Smooth muscle cell (in vitro differentiated cells): ENCODE measurements around the gene PANK1. TPM values are rescaled to one million over a fixed set of nuclear protein-coding genes. Genes with fewer than 3 reads are reported as not detected.

ENCODE experiments used
- DNase-seq: peaks from one replicate; lab custom pipeline; 2025; ENCODE audit not compliant: unreplicated experiment; lab: John Stamatoyannopoulos, UW
- H2AFZ ChIP-seq: fragments of 200-600 bp; sonication (generic); 2 replicates; pipeline ENCODE4 v1.6.0; 2016; ENCODE audit warnings: antibody characterized with exemption, low read depth, mild to moderate bottlenecking
- H3F3A ChIP-seq: fragments of 200-600 bp; sonication (generic); 2 replicates; pipeline ENCODE4 v1.6.0; 2017; ENCODE audit warnings: antibody characterized with exemption, low read depth
- H3K27ac ChIP-seq: fragments of 200-600 bp; sonication (generic); 2 replicates; pipeline ENCODE4 v1.5.1; 2016; ENCODE audit warnings: low read depth, mild to moderate bottlenecking
- H3K27me3 ChIP-seq: fragments of 200-600 bp; sonication (generic); 2 replicates; pipeline ENCODE4 v1.6.1; 2016; ENCODE audit warnings: low read depth, mild to moderate bottlenecking
- H3K36me3 ChIP-seq: fragments of 200-600 bp; sonication (generic); 2 replicates; pipeline ENCODE4 v1.5.1; 2016; ENCODE audit warnings: low read depth
- H3K4me1 ChIP-seq: fragments of 200-600 bp; sonication (generic); 2 replicates; pipeline ENCODE4 v1.5.1; 2016; ENCODE audit warnings: low read depth
- H3K4me2 ChIP-seq: fragments of 200-600 bp; sonication (generic); 2 replicates; pipeline ENCODE4 v1.6.0; 2016; ENCODE audit warnings: mild to moderate bottlenecking
- H3K4me3 ChIP-seq: fragments of 200-600 bp; sonication (generic); 2 replicates; pipeline ENCODE4 v1.5.1; 2016; ENCODE audit warnings: mild to moderate bottlenecking
- H3K79me2 ChIP-seq: fragments of 200-600 bp; sonication (generic); 2 replicates; pipeline ENCODE4 v1.6.0; 2016; ENCODE audit warnings: low read depth, mild to moderate bottlenecking
- H3K9ac ChIP-seq: fragments of 200-600 bp; sonication (generic); 2 replicates; pipeline ENCODE4 v1.6.0; 2016; ENCODE audit warnings: low read depth
- H3K9me3 ChIP-seq: fragments of 200-600 bp; sonication (generic); replicated peaks from 2 replicates; pipeline ENCODE4 v1.5.1; 2016; ENCODE audit warnings: low read depth
- H4K20me1 ChIP-seq: fragments of 200-600 bp; sonication (generic); 2 replicates; pipeline ENCODE4 v1.6.0; 2016; ENCODE audit warnings: low read depth
- CTCF ChIP-seq: fragments of 200-600 bp; sonication (generic); IDR thresholded peaks from 2 replicates; pipeline ENCODE4 v1.5.1; 2017; ENCODE audit warnings: borderline replicate concordance, mild to moderate bottlenecking, antibody characterized with exemption; ENCODE audit not compliant: insufficient read depth, poor library complexity, severe bottlenecking
- WGBS: methylation state at CpG from one replicate; pipeline ENCODE4 v1.1.7; 2016; ENCODE audit warnings: low lambda C conversion rate; 5-methylcytosine and 5-hydroxymethylcytosine counted together
- polyA plus RNA-seq: library from polyadenylated mRNA; unstranded; fragments of >200 nt; fragmentation: Nextera tagmentation; extraction: Ambion mirVana; gene quantifications from 2 replicates; pipeline ENCODE4 v1.2.1, GENCODE V29; 2016
- total RNA-seq: library from RNA; depleted of rRNA; stranded (reverse); fragments of >200 nt; gene quantifications from 2 replicates; pipeline ENCODE4 v1.2.3, GENCODE V29; 2014

PANK1 gene
- total and polyA plus RNA-seq, 2 experiments from 2014 or later, result 8.6 to 14.1 TPM

GRCh38 chr10:89677341-89677740 is 32.3 kb upstream of the PANK1 start:
- DNase-seq, result no peak
- H3K36me3 ChIP-seq, result no peaks in the 10 kb centered on the region
- no peaks in the 10 kb centered on the region for H3K9me3 ChIP-seq
- H3K4me3 ChIP-seq, result no peak overlapping the region
- H2AFZ ChIP-seq, result no peak overlapping the region
- TF ChIP-seq CTCF, result no peak
- no peaks in the 10 kb centered on the region for H3K27me3 ChIP-seq
- H3K27ac ChIP-seq, result no peak overlapping the region
- H3F3A ChIP-seq, result no peaks in the 10 kb centered on the region
- no peaks in the 10 kb centered on the region for H3K79me2 ChIP-seq
- H4K20me1 ChIP-seq, result no peaks in the 10 kb centered on the region
- H3K9ac ChIP-seq, result no peak overlapping the region
- no peak overlapping the region for H3K4me2 ChIP-seq
- H3K4me1 ChIP-seq, result no peaks in the 10 kb centered on the region

- Histone ChIP-seq H3K36me3 (no peaks in the 10 kb centered on the region), H3K9ac (no peak overlapping the region), H3K79me2 (no peaks in the 10 kb centered on the region), H3K27me3 (no peaks in the 10 kb centered on the region), H3K4me3 (no peak overlapping the region), H3K4me2 (no peak overlapping the region), H2AFZ (no peak overlapping the region), H3F3A (no peaks in the 10 kb centered on the region), H4K20me1 (no peaks in the 10 kb centered on the region), H3K4me1 (no peaks in the 10 kb centered on the region), H3K9me3 (no peaks in the 10 kb centered on the region), H3K27ac (no peak overlapping the region)
- 82% methylated on average over 1 of the region's 1 CpG for WGBS
- TF ChIP-seq CTCF, result no peak
- no peak for DNase-seq
Measured at GRCh38 chr10:89670926-89671325, 25.9 kb upstream of the PANK1 start.

GRCh38 chr10:89669985-89670384 is 24.9 kb upstream of the PANK1 start:
- H4K20me1 ChIP-seq, result no peaks in the 10 kb centered on the region
- no peak overlapping the region for H2AFZ ChIP-seq
- 100% methylated on average over 1 of the region's 1 CpG for WGBS
- no peak overlapping the region for H3K27ac ChIP-seq
- H3K4me3 ChIP-seq, result no peak overlapping the region
- no peaks in the 10 kb centered on the region for H3K27me3 ChIP-seq
- TF ChIP-seq CTCF, result no peak
- H3K4me1 ChIP-seq, result no peaks in the 10 kb centered on the region
- H3K79me2 ChIP-seq, result no peaks in the 10 kb centered on the region
- H3K4me2 ChIP-seq, result no peak overlapping the region
- H3F3A ChIP-seq, result no peaks in the 10 kb centered on the region
- no peak overlapping the region for H3K9ac ChIP-seq
- H3K9me3 ChIP-seq, result no peaks in the 10 kb centered on the region
- H3K36me3 ChIP-seq, result no peaks in the 10 kb centered on the region
- no peak for DNase-seq

GRCh38 chr10:89668386-89669071 is 23.5 kb upstream of the PANK1 start:
- no peak overlapping the region for H3K9ac ChIP-seq
- H3K4me3 ChIP-seq, result no peak overlapping the region
- H2AFZ ChIP-seq, result no peak overlapping the region
- H3F3A ChIP-seq, result no peaks in the 10 kb centered on the region
- H3K79me2 ChIP-seq, result no peaks in the 10 kb centered on the region
- H3K27me3 ChIP-seq, result no peaks in the 10 kb centered on the region
- H3K36me3 ChIP-seq, result no peaks in the 10 kb centered on the region
- no peaks in the 10 kb centered on the region for H4K20me1 ChIP-seq
- no peak for TF ChIP-seq CTCF
- H3K4me2 ChIP-seq, result no peak overlapping the region
- no peaks in the 10 kb centered on the region for H3K9me3 ChIP-seq
- 88% methylated on average over 3 of the region's 3 CpGs for WGBS
- no peak for DNase-seq
- H3K4me1 ChIP-seq, result no peaks in the 10 kb centered on the region
- no peak overlapping the region for H3K27ac ChIP-seq
